H1 (cell line): ENCODE data around the gene POLN. TPM values are rescaled to one million over a fixed set of nuclear protein-coding genes. Genes with fewer than 3 reads are reported as not detected.
A peak's percentile ranks its signal among the peaks of the same experiment; 100 is the strongest.

ENCODE experiments used
- CTCF ChIA-PET: fragments of 300-600 bp; sonication (Branson Sonifier 250); formaldehyde crosslinking; loops from one replicate; lab custom pipeline; 2021; ENCODE audit not compliant: partially characterized antibody; lab: Charles Lee
- POLR2A ChIA-PET: fragments of 300-600 bp; sonication (Branson Sonifier 250); formaldehyde crosslinking; loops from one replicate; lab custom pipeline; 2021; ENCODE audit warnings: inconsistent platforms; ENCODE audit not compliant: partially characterized antibody; lab: Charles Lee
- DNase-seq, 2 experiments: peaks; one replicate each; pipeline versions ENCODE4 v3.0.0 to v3.0.0-alpha.2; 2010 to 2022; ENCODE audit warnings: low spot score in 2 of 2, low read depth in 1 of 2, mixed read lengths in 1 of 2
- FAIRE-seq: peaks from 2 replicates; lab custom pipeline; 2011; peaks lifted over from hg19 to GRCh38; lab: Jason Lieb, UNC
- H2AFZ ChIP-seq: 2 replicates; pipeline ENCODE4 v1.8.1; 2012; ENCODE audit warnings: low read length, inconsistent platforms
- H2AK5ac ChIP-seq: 2 replicates; pipeline ENCODE4 v1.6.1; 2013; ENCODE audit warnings: low read depth, low read length
- H2BK120ac ChIP-seq: replicated peaks from 2 replicates; pipeline ENCODE3; 2013; ENCODE audit warnings: low read depth, low read length, inconsistent platforms
- H2BK12ac ChIP-seq: 2 replicates; pipeline ENCODE4 v1.6.1; 2013; ENCODE audit warnings: low read depth, low read length
- H2BK15ac ChIP-seq: 2 replicates; pipeline ENCODE4 v1.6.1; 2013; ENCODE audit warnings: low read length
- H2BK20ac ChIP-seq: 2 replicates; pipeline ENCODE4 v1.6.1; 2013; ENCODE audit warnings: low read length
- H2BK5ac ChIP-seq: 2 replicates; pipeline ENCODE4 v1.6.1; 2013; ENCODE audit warnings: low read depth, low read length
- H3K14ac ChIP-seq: 2 replicates; pipeline ENCODE4 v1.6.1; 2013; ENCODE audit warnings: inconsistent platforms; ENCODE audit not compliant: insufficient read length
- H3K18ac ChIP-seq: 2 replicates; pipeline ENCODE4 v1.6.1; 2013; ENCODE audit warnings: low read length; ENCODE audit errors: extremely low read depth
- H3K23ac ChIP-seq: 2 replicates; pipeline ENCODE4 v1.6.1; 2013; ENCODE audit warnings: inconsistent platforms; ENCODE audit not compliant: insufficient read length
- H3K23me2 ChIP-seq: 2 replicates; pipeline ENCODE4 v1.6.1; 2013; ENCODE audit warnings: low read depth, low read length
- H3K27ac ChIP-seq: 2 replicates; pipeline ENCODE4 v1.6.1; 2011; ENCODE audit warnings: low read depth, low read length, inconsistent platforms
- H3K27me3 ChIP-seq, 4 experiments: replicated peaks in 1 of 4; 1 replicate in 1 of 4; 2 replicates in 3 of 4; pipeline versions ENCODE4 v1.6.1 to v1.8.1; 2011 to 2013; ENCODE audit warnings: low read length in 3 of 4, mild to moderate bottlenecking in 3 of 4, inconsistent platforms in 2 of 4, mixed read lengths in 2 of 4, moderate library complexity in 1 of 4; ENCODE audit not compliant: control insufficient read depth in 3 of 4, insufficient read depth in 3 of 4; ENCODE audit errors: extremely low read depth in 1 of 4
- H3K36me3 ChIP-seq, 4 experiments: 2 replicates each; pipeline versions ENCODE4 v1.6.1 to v1.8.1; 2011 to 2013; ENCODE audit warnings: mild to moderate bottlenecking in 4 of 4, low read length in 3 of 4, moderate library complexity in 2 of 4, control low read depth in 1 of 4, inconsistent platforms in 1 of 4; ENCODE audit not compliant: insufficient read depth in 4 of 4, control insufficient read depth in 2 of 4
- H3K4ac ChIP-seq: replicated peaks from 2 replicates; pipeline ENCODE3; 2013; ENCODE audit warnings: low read length, low read depth, mixed read lengths, inconsistent platforms; ENCODE audit not compliant: insufficient read length
- H3K4me1 ChIP-seq, 4 experiments: replicated peaks in 1 of 4; 1 replicate in 1 of 4; 2 replicates in 3 of 4; pipeline versions ENCODE4 v1.6.1 to v1.8.1; 2011 to 2013; ENCODE audit warnings: low read length in 3 of 4, inconsistent platforms in 2 of 4, mixed read lengths in 1 of 4; ENCODE audit not compliant: insufficient read depth in 4 of 4, control insufficient read depth in 3 of 4
- H3K4me2 ChIP-seq, 2 experiments: 2 replicates each; pipeline versions ENCODE4 v1.6.1 to v1.8.1; 2011 to 2013; ENCODE audit warnings: low read depth in 2 of 2, low read length in 2 of 2, control low read depth in 1 of 2, inconsistent platforms in 1 of 2, mild to moderate bottlenecking in 1 of 2; ENCODE audit not compliant: insufficient read depth in 1 of 2
- H3K4me3 ChIP-seq, 4 experiments: fragments of 200-600, 300-600 bp in 1 of 4; sonication (generic), shearing (Covaris generic), sonication (Bioruptor Twin) in 1 of 4; 2 replicates each; pipeline versions ENCODE4 v1.5.1 to v1.8.1; 2011 to 2016; ENCODE audit warnings: low read length in 4 of 4, low read depth in 3 of 4, control low read depth in 2 of 4, inconsistent platforms in 2 of 4, mild to moderate bottlenecking in 2 of 4, mixed read lengths in 1 of 4, moderate library complexity in 1 of 4; ENCODE audit not compliant: insufficient read depth in 2 of 4; ENCODE audit errors: extremely low read depth in 1 of 4
- H3K56ac ChIP-seq: replicated peaks from 2 replicates; pipeline ENCODE3; 2013; ENCODE audit warnings: low read depth, mild to moderate bottlenecking, mixed read lengths, low read length, inconsistent platforms; ENCODE audit not compliant: insufficient read length
- H3K79me1 ChIP-seq: 2 replicates; pipeline ENCODE4 v1.6.1; 2013; ENCODE audit warnings: low read depth, low read length, control low read depth
- H3K79me2 ChIP-seq, 2 experiments: 2 replicates each; pipeline versions ENCODE4 v1.6.1 to v1.8.1; 2012 to 2013; ENCODE audit warnings: low read length in 2 of 2, mild to moderate bottlenecking in 2 of 2, inconsistent platforms in 1 of 2; ENCODE audit not compliant: insufficient read depth in 2 of 2, control insufficient read depth in 1 of 2
- H3K9ac ChIP-seq, 4 experiments: replicated peaks in 1 of 4; 1 replicate in 1 of 4; 2 replicates in 3 of 4; pipeline versions ENCODE4 v1.6.1 to v1.8.1; 2011 to 2013; ENCODE audit warnings: low read depth in 3 of 4, low read length in 3 of 4, control low read depth in 2 of 4, mild to moderate bottlenecking in 2 of 4, moderate library complexity in 2 of 4, inconsistent platforms in 1 of 4; ENCODE audit errors: extremely low read depth in 1 of 4
- H3K9me3 ChIP-seq, 2 experiments: 2 replicates each; pipeline versions ENCODE4 v1.6.1 to v1.8.1; 2012 to 2013; ENCODE audit warnings: mild to moderate bottlenecking in 2 of 2, moderate library complexity in 2 of 2, control low read depth in 1 of 2, inconsistent platforms in 1 of 2, low read depth in 1 of 2, low read length in 1 of 2, mixed read lengths in 1 of 2; ENCODE audit not compliant: insufficient read depth in 2 of 2
- H4K20me1 ChIP-seq, 2 experiments: replicated peaks in 1 of 2; 2 replicates each; pipeline versions ENCODE3 to v1.8.1; 2011 to 2013; ENCODE audit warnings: inconsistent platforms in 2 of 2, low read length in 2 of 2, mild to moderate bottlenecking in 1 of 2; ENCODE audit not compliant: insufficient read depth in 2 of 2, control insufficient read depth in 1 of 2
- H4K5ac ChIP-seq: 2 replicates; pipeline ENCODE4 v1.6.1; 2013; ENCODE audit warnings: low read length, low read depth, mixed read lengths, inconsistent platforms; ENCODE audit not compliant: insufficient read length
- H4K8ac ChIP-seq: 2 replicates; pipeline ENCODE4 v1.8.0; 2013; ENCODE audit warnings: mild to moderate bottlenecking, moderate library complexity, low read length, inconsistent platforms; ENCODE audit not compliant: insufficient read depth; ENCODE audit errors: extremely low read depth
- H4K91ac ChIP-seq: replicated peaks from 2 replicates; pipeline ENCODE3; 2013; ENCODE audit warnings: low read length, mixed read lengths, inconsistent platforms; ENCODE audit not compliant: insufficient read length
- E2F6 ChIP-seq: IDR thresholded peaks from 2 replicates; pipeline ENCODE4 v1.6.1; 2012; ENCODE audit warnings: inconsistent platforms
- EP300 ChIP-seq, 2 experiments: IDR thresholded peaks; 1 replicate in 1 of 2; 2 replicates in 1 of 2; pipeline ENCODE4 v1.6.1; 2011 to 2012; ENCODE audit warnings: low read depth in 2 of 2, low read length in 2 of 2, mild to moderate bottlenecking in 2 of 2, borderline replicate concordance in 1 of 2, inconsistent platforms in 1 of 2, moderate library complexity in 1 of 2
- FOSL1 ChIP-seq: IDR thresholded peaks from 2 replicates; pipeline ENCODE4 v1.6.1; 2011; ENCODE audit warnings: mild to moderate bottlenecking, low read depth, low read length, moderate library complexity; ENCODE audit not compliant: insufficient read depth
- NANOG ChIP-seq: IDR thresholded peaks from 2 replicates; pipeline ENCODE4 v1.6.1; 2011; ENCODE audit warnings: low read length, low read depth, mild to moderate bottlenecking, inconsistent platforms; ENCODE audit not compliant: insufficient read depth, poor library complexity, severe bottlenecking
- SUZ12 ChIP-seq: fragments of 200-600 bp; sonication (generic); IDR thresholded peaks from 2 replicates; pipeline ENCODE4 v1.6.1; 2012; ENCODE audit warnings: mild to moderate bottlenecking, inconsistent platforms, low read length, moderate library complexity, mixed read lengths
- TBP ChIP-seq: IDR thresholded peaks from 2 replicates; pipeline ENCODE4 v1.6.1; 2011; ENCODE audit warnings: low read depth, low read length, improper control_type of control experiment
- YY1 ChIP-seq: IDR thresholded peaks from 2 replicates; pipeline ENCODE4 v1.6.1; 2011; ENCODE audit warnings: low read depth, mild to moderate bottlenecking, low read length
- WGBS, 2 experiments: shearing (Covaris generic) in 1 of 2; methylation state at CpG; one replicate each; pipeline versions ENCODE4 v1.1.6 to v1.1.7; 2013 to 2015; ENCODE audit warnings: low lambda C conversion rate in 2 of 2, mixed read lengths in 2 of 2, inconsistent platforms in 1 of 2, low coverage in 1 of 2, missing lambda C conversion rate in 1 of 2; ENCODE audit not compliant: insufficient replicate concordance in 2 of 2, insufficient coverage in 1 of 2, insufficient read length in 1 of 2; ENCODE audit errors: extremely low coverage in 1 of 2, missing lambda C conversion rate in 1 of 2; 5-methylcytosine and 5-hydroxymethylcytosine counted together
- polyA plus RNA-seq, 7 experiments: library from polyadenylated mRNA; depleted of rRNA in 3 of 7; stranded (reverse) in 5 of 7; unstranded in 2 of 7; fragments of >200 nt in 5 of 7; fragments of 200-250 nt in 2 of 7; gene quantifications; 1 replicate in 5 of 7; 2 replicates in 1 of 7; 4 replicates in 1 of 7; pipeline versions ENCODE4 v1.2.1 to v1.2.3, GENCODE V29; 2011 to 2013; ENCODE audit warnings: missing spikeins in 2 of 7, mixed read lengths in 2 of 7
- total RNA-seq: library from RNA; stranded (reverse); fragmentation: NEBNext Ultra II Directional; extraction: Animal tissue kit (Norgen Biotek cat#: 25700); gene quantifications from 2 replicates; pipeline ENCODE4 v1.2.1, GENCODE V29; 2021

Gene POLN
- total and polyA plus RNA-seq, 2 of the 8 experiments (the other 6 are each of a cell fraction or from before 2014, with no cell fraction given), result 0.98 to 1.5 TPM

DNA sequence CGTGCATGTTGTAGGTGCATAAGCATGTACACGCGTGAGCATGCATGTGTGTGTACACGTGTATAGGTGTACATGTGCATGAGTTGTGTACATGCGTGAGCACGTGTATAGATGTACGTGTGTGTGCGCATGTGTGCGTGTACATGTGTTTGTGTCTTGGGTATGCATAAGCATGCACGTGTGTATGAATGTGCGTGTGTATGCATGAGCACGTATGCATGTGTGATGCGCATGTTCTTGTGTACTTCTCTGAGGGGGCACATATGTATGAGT, 173.8 kb downstream of the POLN start:
- Histone ChIP-seq H3K18ac (no peak overlapping the region), H3K14ac (no peak overlapping the region), H3K4me1 (peaks cover 0 to 22% (median 11%) of the 10 kb centered on the region in 4 experiments; a peak in 6 of 7 replicates), H2AK5ac (no peak overlapping the region), H3K79me1 (no peaks in the 10 kb centered on the region), H4K91ac (no peak overlapping the region), H3K9me3 (no peaks in the 10 kb centered on the region), H3K56ac (no peak overlapping the region), H3K4ac (peak overlapping the region; percentile 55), H4K5ac (no peak overlapping the region), H2AFZ (no peak overlapping the region), H4K8ac (no peak overlapping the region), H2BK12ac (no peak overlapping the region; the same call in 1 of the 2 replicates), H3K4me2 (no peak overlapping the region), H3K79me2 (0 out of 4 replicates have a peak, but pooled peaks cover 0 to 3% of the 10 kb centered on the region in 2 experiments), H3K27me3 (no peaks in the 10 kb centered on the region), H2BK20ac (no peak overlapping the region), H3K23me2 (no peaks in the 10 kb centered on the region; the same call in 1 of the 2 replicates), H3K9ac (no peak overlapping the region), H4K20me1 (peaks cover 0 to 17% of the 10 kb centered on the region in 2 experiments), H2BK15ac (no peak overlapping the region), H2BK120ac (no peak overlapping the region), H3K36me3 (peaks cover 0 to 4% (median 0%) of the 10 kb centered on the region in 4 experiments; a peak in 1 of 8 replicates), H3K4me3 (no peak overlapping the region), H3K23ac (no peak overlapping the region), H3K27ac (no peak overlapping the region), H2BK5ac (no peak overlapping the region)
- POLR2A ChIA-PET, result interaction anchor here (1.4 kb wide), 1 partner anchor 177 kb away, joined by 3 read pairs; no protein-coding TSS in a partner anchor
- 92% methylated on average over 13 of the region's 13 CpGs; no CpG with 5 or more reads in 1 of the 2 experiments for WGBS, 2 experiments
- CTCF ChIA-PET, result no interaction called here
- no peak for TF ChIP-seq YY1
- TF ChIP-seq TBP, result no peak
- no peak for TF ChIP-seq E2F6
- no peak for TF ChIP-seq NANOG
- TF ChIP-seq FOSL1, result no peak
- no peak for TF ChIP-seq SUZ12
- TF ChIP-seq EP300 (IDR thresholded peaks at IDR 0.05; ENCODE audit: borderline replicate concordance in 1 of 2, low read depth in 2 of 2, low read length in 2 of 2), result no peak
- no peak for DNase-seq
- FAIRE-seq, result no peak
